K562 (cell line): ENCODE results near the gene BRD4. TPM values are rescaled to one million over a fixed set of nuclear protein-coding genes. Genes with fewer than 3 reads are reported as not detected.
A peak's percentile ranks its signal among the peaks of the same experiment; 100 is the strongest.

Experiments
- ATAC-seq: fragments of 200-7000 bp; cut with Tn5 transposase; 3 replicates; pipeline ENCODE4 v1.9.1; 2020; ENCODE audit warnings: moderate library complexity
- BruUV-seq: library from RNA; stranded (reverse); fragments of 400-500 nt; replicated peaks from 2 replicates; lab custom pipeline; 2021; lab: Mats Ljungman, UMichigan
- CTCF ChIA-PET: fragments of 300-600 bp; formaldehyde crosslinking; extraction: SDS; loops from one replicate; lab custom pipeline; 2021; ENCODE audit warnings: low intra/inter-chr PET ratio; lab: Yijun Ruan, JAX
- POLR2A ChIA-PET: fragments of 300-600, 350-650 bp; sonication (Branson Sonifier 250); formaldehyde crosslinking; extraction: SDS; loops from one replicate; lab custom pipeline; 2021; ENCODE audit warnings: antibody characterized with exemption, inconsistent platforms; lab: Yijun Ruan, JAX
- DNase-seq, 4 experiments: peaks; one replicate each; pipeline versions ENCODE4 v3.0.0 to v3.0.0-alpha.2; 2011 to 2018; ENCODE audit warnings: low spot score in 3 of 4, mixed read lengths in 3 of 4; ENCODE audit errors: extremely low read depth in 1 of 4
- FAIRE-seq: peaks from 2 replicates; lab custom pipeline; 2011; peaks lifted over from hg19 to GRCh38; lab: Jason Lieb, UNC
- H2AFZ ChIP-seq: 2 replicates; pipeline ENCODE4 v1.6.0; 2011; ENCODE audit warnings: low read depth, low read length, control low read depth, inconsistent platforms
- H3K27ac ChIP-seq: fragments of 200-600 bp; 3 replicates; pipeline ENCODE4 v1.8.0; 2011; ENCODE audit warnings: low read depth, mild to moderate bottlenecking, control low read depth, inconsistent platforms, low read length, moderate library complexity, mixed read lengths; ENCODE audit errors: extremely low read depth
- H3K27me3 ChIP-seq, 2 experiments: fragments of 300-600 bp in 1 of 2; 2 replicates in 1 of 2; 3 replicates in 1 of 2; pipeline versions ENCODE4 v1.6.0 to v1.8.0; 2011; ENCODE audit warnings: inconsistent platforms in 2 of 2, low read length in 2 of 2, mild to moderate bottlenecking in 1 of 2, mixed read lengths in 1 of 2, moderate library complexity in 1 of 2; ENCODE audit not compliant: control insufficient read depth in 2 of 2, insufficient read depth in 2 of 2
- H3K36me3 ChIP-seq: fragments of 300-600 bp; 3 replicates; pipeline ENCODE4 v1.8.0; 2011; ENCODE audit warnings: mild to moderate bottlenecking, low read length, inconsistent platforms; ENCODE audit not compliant: control insufficient read depth, insufficient read depth
- H3K4me1 ChIP-seq, 2 experiments: fragments of 200-600 bp in 1 of 2; replicated peaks in 1 of 2; 2 replicates in 1 of 2; 3 replicates in 1 of 2; pipeline versions ENCODE4 v1.5.1 to v1.8.0; 2011; ENCODE audit warnings: inconsistent platforms in 2 of 2, low read length in 2 of 2, mild to moderate bottlenecking in 1 of 2, mixed read lengths in 1 of 2, moderate library complexity in 1 of 2; ENCODE audit not compliant: control insufficient read depth in 2 of 2, insufficient read depth in 2 of 2
- H3K4me2 ChIP-seq: 2 replicates; pipeline ENCODE4 v1.6.1; 2011; ENCODE audit warnings: low read length, control low read depth, inconsistent platforms, mixed read lengths; ENCODE audit not compliant: insufficient read depth
- H3K4me3 ChIP-seq: fragments of 200-600 bp; sonication (generic), shearing (Covaris generic); 2 replicates; pipeline ENCODE4 v1.5.1; 2016; ENCODE audit warnings: control low read depth, inconsistent platforms
- H3K79me2 ChIP-seq: fragments of 200-600 bp; 3 replicates; pipeline ENCODE4 v1.8.0; 2011; ENCODE audit warnings: low read length, inconsistent platforms; ENCODE audit not compliant: control insufficient read depth, insufficient read depth
- H3K9ac ChIP-seq, 2 experiments: 2 replicates each; pipeline versions ENCODE4 v1.6.0 to v1.6.1; 2011; ENCODE audit warnings: low read depth in 2 of 2, low read length in 2 of 2, control low read depth in 1 of 2, inconsistent platforms in 1 of 2, mild to moderate bottlenecking in 1 of 2, mixed read lengths in 1 of 2; ENCODE audit not compliant: insufficient read depth in 1 of 2
- H3K9me1 ChIP-seq: one replicate; pipeline ENCODE4 v1.6.0; 2011; ENCODE audit warnings: inconsistent platforms, mild to moderate bottlenecking, low read length, moderate library complexity; ENCODE audit not compliant: control insufficient read depth, insufficient read depth
- H3K9me3 ChIP-seq: replicated peaks from 2 replicates; pipeline ENCODE4 v1.5.1; 2011; ENCODE audit warnings: low read depth, low read length, inconsistent platforms; ENCODE audit not compliant: control insufficient read depth, insufficient read depth
- H4K20me1 ChIP-seq: replicated peaks from 2 replicates; pipeline ENCODE4 v1.6.1; 2011; ENCODE audit warnings: low read length, inconsistent platforms, mixed read lengths; ENCODE audit not compliant: control insufficient read depth, insufficient read depth
- ASH1L ChIP-seq: fragments of 450-650 bp; IDR thresholded peaks from 2 replicates; pipeline ENCODE4 v1.6.1; 2018; ENCODE audit warnings: borderline replicate concordance, mild to moderate bottlenecking, low read depth; ENCODE audit not compliant: partially characterized antibody
- CSDE1 ChIP-seq, 2 experiments: fragments of 450-650 bp; IDR thresholded peaks; 2 replicates each; pipeline ENCODE4 v1.6.1; 2016; ENCODE audit warnings: mild to moderate bottlenecking in 1 of 2
- GABPA ChIP-seq: fragments of 200-800 bp; sonication (Bioruptor generic); conservative IDR thresholded peaks from 2 replicates; pipeline ENCODE4 v1.6.1; 2016; ENCODE audit warnings: low read depth, missing genetic modification characterization, missing compliant biosample characterization
- GABPB1 ChIP-seq: sonication (generic); formaldehyde crosslinking; IDR thresholded peaks from 2 replicates; pipeline ENCODE4 v1.8.0; 2022; ENCODE audit warnings: mild to moderate bottlenecking, missing genetic modification reagents
- HEY1 ChIP-seq: fragments of 250-450 bp; sonication (Bioruptor Pico); IDR thresholded peaks from 2 replicates; pipeline ENCODE4 v1.5.0; 2020; ENCODE audit warnings: mild to moderate bottlenecking, moderate library complexity, borderline replicate concordance
- L3MBTL2 ChIP-seq: fragments of 450-650 bp; IDR thresholded peaks from 2 replicates; pipeline ENCODE4 v1.6.1; 2016; ENCODE audit warnings: mild to moderate bottlenecking, moderate library complexity
- MBD2 ChIP-seq: sonication (generic); IDR thresholded peaks from 2 replicates; pipeline ENCODE4 v1.6.1; 2016; ENCODE audit warnings: low read depth, borderline replicate concordance
- NFYB ChIP-seq: IDR thresholded peaks from 2 replicates; pipeline ENCODE4 v1.6.1; 2011; ENCODE audit warnings: mild to moderate bottlenecking, moderate library complexity; ENCODE audit not compliant: insufficient read length; ENCODE audit errors: extremely low read depth
- POLR3G ChIP-seq: IDR thresholded peaks from 2 replicates; pipeline ENCODE4 v1.6.1; 2011; ENCODE audit not compliant: insufficient read length, insufficient replicate concordance; ENCODE audit errors: extremely low read depth
- RBM22 ChIP-seq: fragments of 200-400 bp; formaldehyde crosslinking; IDR thresholded peaks from 2 replicates; pipeline ENCODE4 v1.6.1; 2018; ENCODE audit warnings: low read length, low read depth; ENCODE audit not compliant: poor library complexity, severe bottlenecking
- RCOR1 ChIP-seq, 2 experiments: IDR thresholded peaks; 2 replicates each; pipeline ENCODE4 v1.6.1; 2012; ENCODE audit warnings: low read depth in 2 of 2, low read length in 2 of 2, borderline replicate concordance in 1 of 2, improper control_type of control experiment in 1 of 2
- SPI1 ChIP-seq: IDR thresholded peaks from 2 replicates; pipeline ENCODE4 v1.6.1; 2011; ENCODE audit warnings: low read depth, low read length, control low read depth, borderline replicate concordance
- THRAP3 ChIP-seq: fragments of 450-650 bp; IDR thresholded peaks from 2 replicates; pipeline ENCODE4 v1.6.1; 2016; ENCODE audit warnings: mild to moderate bottlenecking, inconsistent platforms, borderline replicate concordance
- ZNF436 ChIP-seq: fragments of 250-450, 450-650 bp; sonication (Bioruptor Pico); formaldehyde crosslinking; IDR thresholded peaks from 2 replicates; pipeline ENCODE4 v1.7.0; 2020; ENCODE audit warnings: mild to moderate bottlenecking
- WGBS: fragments of 100-300 bp; shearing (Covaris generic); methylation state at CpG from one replicate; pipeline ENCODE4 v1.1.6; 2016; ENCODE audit warnings: low coverage, mixed read lengths; ENCODE audit not compliant: insufficient coverage; ENCODE audit errors: missing lambda C conversion rate; 5-methylcytosine and 5-hydroxymethylcytosine counted together
- in situ Hi-C: fragments of 300-500 bp; cut with MboI; formaldehyde crosslinking; loops from 4 replicates; pipeline ENCODE4 v1.15.0; 2018; ENCODE audit warnings: inconsistent platforms, mixed read lengths
- intact Hi-C: fragments of 100-400 bp; cut with micrococcal nuclease; formaldehyde crosslinking; loops from 2 replicates; pipeline ENCODE4 v1.14.2; 2022
- polyA plus RNA-seq, 8 experiments: library from polyadenylated mRNA; depleted of rRNA in 4 of 8; stranded (reverse) in 5 of 8; unstranded in 3 of 8; fragments of >200 nt; fragmentation: Nextera tagmentation in 2 of 8; fragmentation: Illumina TruSeq in 1 of 8; extraction: Ambion mirVana in 2 of 8; extraction: Trizol in 1 of 8; gene quantifications; 2 replicates each; pipeline versions ENCODE4 v1.2.1 to v1.2.3, GENCODE V29; 2011 to 2014; ENCODE audit warnings: inconsistent platforms in 1 of 8, missing spikeins in 1 of 8
- total RNA-seq, 7 experiments: library from RNA; depleted of rRNA in 6 of 7; stranded (reverse); fragments of >200 nt in 6 of 7; fragmentation: Illumina TruSeq in 2 of 7; extraction: Trizol in 2 of 7; gene quantifications; 2 replicates each; pipeline versions ENCODE4 v1.2.1 to v1.2.3, GENCODE V29; 2011 to 2021; ENCODE audit warnings: low replicate concordance in 1 of 7
- TF ChIP-seq, protein P1 (sequence below), 2 experiments: IDR thresholded peaks in 1 of 2; conservative IDR thresholded peaks in 1 of 2; 2 replicates each; pipeline ENCODE4 v1.6.1; 2016; ENCODE audit warnings: low read depth in 2 of 2, mild to moderate bottlenecking in 1 of 2, missing compliant biosample characterization in 1 of 2, missing genetic modification characterization in 1 of 2, moderate library complexity in 1 of 2

BRD4 gene
- total and polyA plus RNA-seq, 9 of the 15 experiments (the other 6 are each of a cell fraction or from before 2014, with no cell fraction given) = 1.8 to 105 (median 15.6) TPM

DNA sequence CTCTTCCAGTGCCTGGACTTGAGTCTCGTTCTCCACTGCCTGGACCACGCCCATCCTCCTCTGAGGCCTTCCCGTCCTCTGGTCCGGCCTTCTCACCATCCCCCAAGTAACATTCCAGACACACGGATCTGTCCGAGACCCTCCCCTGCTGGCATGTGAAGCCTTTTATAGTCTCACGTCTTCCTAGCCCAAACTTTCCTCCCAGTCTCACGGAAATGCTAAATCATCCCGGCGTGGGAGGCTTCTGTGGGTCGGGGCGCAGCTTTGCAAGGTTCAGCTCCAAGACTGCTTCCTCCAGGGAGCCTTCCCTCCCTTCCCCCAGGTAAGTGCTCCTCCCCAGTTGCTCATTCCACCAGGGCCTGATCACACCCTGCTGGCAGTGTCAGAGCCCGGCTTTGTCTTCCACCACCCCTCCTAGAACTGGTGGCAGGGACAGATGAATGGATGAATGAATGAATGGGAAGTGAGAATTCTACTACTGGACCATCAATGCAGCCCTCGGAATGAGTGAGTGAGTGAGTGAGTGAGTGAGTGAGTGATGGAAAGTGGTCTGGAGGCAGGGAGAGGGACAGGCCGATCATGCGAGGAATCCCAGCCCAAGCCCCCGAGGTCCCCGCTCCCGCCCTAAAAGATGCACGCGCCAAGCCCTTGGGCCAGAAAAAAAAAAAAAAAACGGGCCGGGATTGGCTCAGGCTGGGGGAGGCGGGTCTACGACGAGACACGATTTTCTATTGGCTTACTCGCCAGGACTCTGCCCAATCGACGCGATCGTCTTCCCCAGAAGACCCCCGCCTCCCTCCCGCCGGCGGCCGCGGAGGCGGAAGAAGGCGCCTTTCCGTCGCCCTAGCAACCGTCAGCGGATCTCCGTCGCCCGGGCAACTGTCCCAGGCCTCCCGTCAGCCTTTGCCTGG, 109.3 kb downstream of the BRD4 start:
- Histone ChIP-seq H3K36me3 (no peaks in the 10 kb centered on the region), H3K9me3 (no peaks in the 10 kb centered on the region), H3K79me2 (no peaks in the 10 kb centered on the region), H3K27ac (no peak overlapping the region), H2AFZ (peak overlapping the region; percentile 80), H3K4me2 (peak overlapping the region; percentile 77), H3K9me1 (no peaks in the 10 kb centered on the region), H3K9ac (peak overlapping the region in 1 of 2 experiments; percentile 73; a peak in 2 of 4 replicates), H3K4me3 (peak overlapping the region; percentile 34), H4K20me1 (no peaks in the 10 kb centered on the region), H3K27me3 (peaks cover 2 to 16% of the 10 kb centered on the region in 2 experiments; a peak in 4 of 5 replicates), H3K4me1 (peaks cover 7 to 21% of the 10 kb centered on the region in 2 experiments; a peak in 4 of 5 replicates)
- DNase-seq (peak; percentile 93 to 99 (median 99)), ATAC-seq (peak; percentile 99), FAIRE-seq (peak; percentile 95)
- intact Hi-C loops = no loop called here
- in situ Hi-C loops = no loop called here
- no TSS peak for BruUV-seq
- ChIA-PET CTCF (no interaction called here), POLR2A (no interaction called here)
- WGBS = 3% methylated on average over 31 of the region's 48 CpGs
- TF ChIP-seq ZNF436 (CRISPR knock-in tag) (0 out of 2 replicates have a peak, but pooled peaks have one; percentile 29), MBD2 (peak; percentile 77), CSDE1 (IDR thresholded peaks at IDR 0.05) (peak in 1 of 2 experiments; percentile 97; a peak in 2 of 4 replicates), NFYB (peak; percentile 60), GABPB1 (CRISPR knock-in tag) (no peak), ASH1L (peak; percentile 62), HEY1 (no peak), SPI1 (no peak), L3MBTL2 (peak; percentile 73; the same call in 1 of the 2 replicates), RCOR1 (IDR thresholded peaks at IDR 0.05; ENCODE audit: borderline replicate concordance in 1 of 2, low read depth in 2 of 2, low read length in 2 of 2) (peak in 1 of 2 experiments; percentile 65; a peak in 1 of 4 replicates), RBM22 (peak; percentile 100), GABPA (tag) (0 out of 2 replicates have a peak, but pooled peaks have one; percentile 18), THRAP3 (no peak), POLR3G (no peak)
- TF ChIP-seq, protein P1, sequence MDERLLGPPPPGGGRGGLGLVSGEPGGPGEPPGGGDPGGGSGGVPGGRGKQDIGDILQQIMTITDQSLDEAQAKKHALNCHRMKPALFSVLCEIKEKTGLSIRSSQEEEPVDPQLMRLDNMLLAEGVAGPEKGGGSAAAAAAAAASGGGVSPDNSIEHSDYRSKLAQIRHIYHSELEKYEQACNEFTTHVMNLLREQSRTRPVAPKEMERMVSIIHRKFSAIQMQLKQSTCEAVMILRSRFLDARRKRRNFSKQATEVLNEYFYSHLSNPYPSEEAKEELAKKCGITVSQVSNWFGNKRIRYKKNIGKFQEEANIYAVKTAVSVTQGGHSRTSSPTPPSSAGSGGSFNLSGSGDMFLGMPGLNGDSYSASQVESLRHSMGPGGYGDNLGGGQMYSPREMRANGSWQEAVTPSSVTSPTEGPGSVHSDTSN (CRISPR knock-in tag; IDR thresholded peaks at IDR 0.05; ENCODE audit: low read depth) = peak; percentile 34; the same call in 1 of the 2 replicates
- TF ChIP-seq, protein P1 (tag; conservative IDR thresholded peaks at IDR 0.05; ENCODE audit: low read depth) = no peak
